Gastrocnemius medialis (tissue), 4 donors: ENCODE results near the gene DLG1. TPM values are rescaled to one million over a fixed set of nuclear protein-coding genes. Genes with fewer than 3 reads are reported as not detected.

Source experiments
- ATAC-seq, 2 donors: fragments of 150-250 bp; one replicate each; pipeline ENCODE4 v1.9.1; 2016
- DNase-seq, 2 donors: peaks; one replicate each; pipeline ENCODE4 v3.0.0-alpha.2; 2019
- H3K27ac ChIP-seq, 4 donors: fragments of 200-600 bp; sonication (generic); 1 replicate in 1 of 4; 2 replicates in 3 of 4; pipeline ENCODE4 v1.5.1; 2016 to 2018; ENCODE audit warnings: mild to moderate bottlenecking in 2 of 4, moderate library complexity in 1 of 4
- H3K27me3 ChIP-seq, 3 donors: fragments of 200-600 bp; sonication (generic) in 2 of 3; 1 replicate in 1 of 3; 2 replicates in 2 of 3; pipeline versions ENCODE4 v1.5.1 to v1.6.0; 2016 to 2019; ENCODE audit warnings: mild to moderate bottlenecking in 1 of 3, moderate library complexity in 1 of 3
- H3K36me3 ChIP-seq, 2 donors: fragments of 200-600 bp; sonication (generic) in 1 of 2; one replicate each; pipeline ENCODE4 v1.5.1; 2017 to 2018
- H3K4me1 ChIP-seq, 2 donors: fragments of 200-600 bp; sonication (generic) in 1 of 2; one replicate each; pipeline ENCODE4 v1.5.1; 2016 to 2017; ENCODE audit warnings: mild to moderate bottlenecking in 2 of 2
- H3K4me3 ChIP-seq, 4 donors: fragments of 200-600 bp; sonication (generic) in 3 of 4; 1 replicate in 1 of 4; 2 replicates in 3 of 4; pipeline ENCODE4 v1.5.1; 2016 to 2019; ENCODE audit warnings: mild to moderate bottlenecking in 2 of 4
- H3K9me3 ChIP-seq, 3 donors: fragments of 200-600 bp; sonication (generic) in 2 of 3; 1 replicate in 1 of 3; 2 replicates in 2 of 3; pipeline ENCODE4 v1.5.1; 2016 to 2019
- POLR2A ChIP-seq, 2 donors: fragments of 450-650 bp; IDR thresholded peaks; one replicate each; pipeline ENCODE4 v1.6.1; 2017; ENCODE audit warnings: antibody characterized with exemption in 2 of 2, mild to moderate bottlenecking in 2 of 2, moderate library complexity in 2 of 2
- in situ Hi-C, 4 donors: fragments of 200-750 bp; cut with MboI; loops; one replicate each; pipeline versions ENCODE4 v1.15.0 to v1.8.0; 2017; ENCODE audit warnings: low sequenced_read_pairs in 4 of 4
- intact Hi-C: fragments of 100-400 bp; cut with DNase I; formaldehyde crosslinking; loops from one replicate; pipeline ENCODE4 v1.15.1; 2023; ENCODE audit warnings: low total_unique reads
- total RNA-seq, 4 donors: library from RNA; depleted of rRNA; stranded (reverse); fragments of >200 nt; gene quantifications; one replicate each; pipeline versions ENCODE4 v1.1.0 to v1.2.3, GENCODE V29; 2016
- TF ChIP-seq, protein P1 (sequence below), 5 experiments: fragments of 450-650 bp in 3 of 5; fragments of 200-600 bp in 2 of 5; sonication (generic) in 2 of 5; IDR thresholded peaks in 4 of 5; conservative IDR thresholded peaks in 1 of 5; 1 replicate in 4 of 5; 2 replicates in 1 of 5; pipeline ENCODE4 v1.5.1; 2016 to 2019; ENCODE audit warnings: antibody characterized with exemption in 5 of 5, mild to moderate bottlenecking in 3 of 5, moderate library complexity in 3 of 5

Gene DLG1
- total RNA-seq, 4 donors from 2014 or later, result 41.4 to 112 (median 61.1) TPM

DNA sequence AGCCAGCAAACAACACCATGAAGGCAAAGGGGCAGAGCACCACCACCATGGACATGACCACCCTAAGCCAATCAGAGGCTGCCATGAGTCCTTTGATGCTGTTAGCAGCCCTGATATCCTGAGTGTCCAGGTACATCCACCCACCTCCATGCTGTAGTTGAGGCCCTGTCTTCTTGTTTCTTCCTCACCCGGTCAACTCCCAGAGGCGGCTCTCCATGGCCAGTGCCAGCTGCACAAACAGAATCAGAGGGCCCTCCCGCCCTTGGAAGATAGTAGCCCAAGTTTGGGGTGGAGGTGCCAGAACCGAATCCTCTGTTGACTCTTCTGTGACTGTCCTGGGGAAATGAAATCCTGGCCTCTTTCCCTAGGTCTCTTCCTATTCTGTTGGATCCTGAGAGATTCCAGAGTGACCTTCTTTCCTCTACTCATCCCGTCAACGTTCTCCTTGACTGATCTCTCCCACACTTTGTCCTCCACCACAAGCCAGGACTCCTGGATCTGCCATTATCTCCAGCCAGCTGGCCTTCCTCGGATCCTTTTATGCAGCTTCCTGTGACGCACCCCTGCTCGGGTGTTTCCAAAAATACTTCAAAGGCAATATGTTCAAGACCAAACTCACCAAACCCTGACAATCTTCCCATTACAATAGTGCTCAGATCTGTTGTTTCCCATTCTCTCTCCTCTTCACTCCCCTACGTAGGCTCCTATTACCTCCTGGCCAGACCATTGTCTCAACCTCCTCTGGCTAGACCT is 45.4 kb upstream of the DLG1 start:
- ATAC-seq (no peak), DNase-seq (no peak)
- no peaks in the 10 kb centered on the region for H3K9me3 ChIP-seq
- in situ Hi-C loops (no loop called here), intact Hi-C loops (no loop called here)
- no peak overlapping the region for H3K27ac ChIP-seq
- no peaks in the 10 kb centered on the region for H3K36me3 ChIP-seq
- H3K4me3 ChIP-seq, result no peak overlapping the region
- peaks cover 0 to 5% of the 10 kb centered on the region in 2 donors for H3K4me1 ChIP-seq
- TF ChIP-seq POLR2A (IDR thresholded peaks at IDR 0.05), result no peak
- TF ChIP-seq, protein P1, sequence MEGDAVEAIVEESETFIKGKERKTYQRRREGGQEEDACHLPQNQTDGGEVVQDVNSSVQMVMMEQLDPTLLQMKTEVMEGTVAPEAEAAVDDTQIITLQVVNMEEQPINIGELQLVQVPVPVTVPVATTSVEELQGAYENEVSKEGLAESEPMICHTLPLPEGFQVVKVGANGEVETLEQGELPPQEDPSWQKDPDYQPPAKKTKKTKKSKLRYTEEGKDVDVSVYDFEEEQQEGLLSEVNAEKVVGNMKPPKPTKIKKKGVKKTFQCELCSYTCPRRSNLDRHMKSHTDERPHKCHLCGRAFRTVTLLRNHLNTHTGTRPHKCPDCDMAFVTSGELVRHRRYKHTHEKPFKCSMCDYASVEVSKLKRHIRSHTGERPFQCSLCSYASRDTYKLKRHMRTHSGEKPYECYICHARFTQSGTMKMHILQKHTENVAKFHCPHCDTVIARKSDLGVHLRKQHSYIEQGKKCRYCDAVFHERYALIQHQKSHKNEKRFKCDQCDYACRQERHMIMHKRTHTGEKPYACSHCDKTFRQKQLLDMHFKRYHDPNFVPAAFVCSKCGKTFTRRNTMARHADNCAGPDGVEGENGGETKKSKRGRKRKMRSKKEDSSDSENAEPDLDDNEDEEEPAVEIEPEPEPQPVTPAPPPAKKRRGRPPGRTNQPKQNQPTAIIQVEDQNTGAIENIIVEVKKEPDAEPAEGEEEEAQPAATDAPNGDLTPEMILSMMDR (IDR thresholded peaks at IDR 0.05 in 4 of 5, conservative IDR thresholded peaks at IDR 0.05 in 1 of 5), result no peak
- no peaks in the 10 kb centered on the region for H3K27me3 ChIP-seq

DNA sequence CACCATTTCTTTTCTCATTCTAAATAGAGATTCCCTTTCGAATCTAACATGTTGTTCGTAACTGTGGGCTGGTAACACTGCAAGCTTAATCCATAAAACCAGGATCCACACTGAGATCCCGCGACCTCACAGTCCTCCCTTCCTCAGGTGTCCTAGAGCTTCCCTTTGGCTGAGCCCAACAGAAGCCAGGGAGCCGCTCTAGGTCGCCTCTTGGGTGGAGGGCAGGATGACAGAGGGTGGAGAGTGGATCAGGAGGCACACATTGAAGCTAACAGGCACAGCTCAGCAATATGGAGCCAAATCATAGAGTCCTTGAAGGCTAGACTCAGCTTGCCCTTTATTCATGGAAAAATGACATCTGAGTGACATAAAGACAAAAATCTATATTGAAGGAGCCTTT is 44.7 kb upstream of the DLG1 start:
- no peak for ATAC-seq
- in situ Hi-C loops, result no loop called here
- no peak overlapping the region for H3K27ac ChIP-seq
- DNase-seq, result no peak
- TF ChIP-seq, protein P1 (IDR thresholded peaks at IDR 0.05 in 4 of 5, conservative IDR thresholded peaks at IDR 0.05 in 1 of 5), result no peak
- TF ChIP-seq POLR2A (IDR thresholded peaks at IDR 0.05), result no peak
- no peaks in the 10 kb centered on the region for H3K36me3 ChIP-seq
- no peaks in the 10 kb centered on the region for H3K27me3 ChIP-seq
- peaks cover 0 to 5% of the 10 kb centered on the region in 2 donors for H3K4me1 ChIP-seq
- H3K9me3 ChIP-seq, result no peaks in the 10 kb centered on the region
- no peak overlapping the region for H3K4me3 ChIP-seq
- intact Hi-C loops, result no loop called here

DNA sequence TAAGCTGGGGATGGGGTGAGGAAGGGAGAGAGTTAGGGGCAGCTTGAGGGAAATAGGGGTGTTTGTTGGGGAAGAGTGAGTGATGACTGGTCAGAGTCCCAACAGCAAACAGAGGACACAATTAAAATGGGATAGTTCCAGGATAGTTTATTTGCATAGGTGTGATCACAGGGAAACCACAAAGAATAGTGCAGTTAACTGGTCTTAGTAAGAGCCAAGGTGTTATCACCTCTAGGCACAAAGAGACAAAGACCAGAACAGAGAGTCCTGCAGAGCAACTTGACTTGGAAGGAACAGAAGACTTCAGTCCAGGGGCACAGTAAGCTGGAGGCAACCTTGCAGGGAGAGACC is 42.1 kb upstream of the DLG1 start:
- intact Hi-C loops, result no loop called here
- Histone ChIP-seq H3K4me1 (peaks cover 5 to 10% of the 10 kb centered on the region in 2 donors), H3K27me3 (no peaks in the 10 kb centered on the region)

DNA sequence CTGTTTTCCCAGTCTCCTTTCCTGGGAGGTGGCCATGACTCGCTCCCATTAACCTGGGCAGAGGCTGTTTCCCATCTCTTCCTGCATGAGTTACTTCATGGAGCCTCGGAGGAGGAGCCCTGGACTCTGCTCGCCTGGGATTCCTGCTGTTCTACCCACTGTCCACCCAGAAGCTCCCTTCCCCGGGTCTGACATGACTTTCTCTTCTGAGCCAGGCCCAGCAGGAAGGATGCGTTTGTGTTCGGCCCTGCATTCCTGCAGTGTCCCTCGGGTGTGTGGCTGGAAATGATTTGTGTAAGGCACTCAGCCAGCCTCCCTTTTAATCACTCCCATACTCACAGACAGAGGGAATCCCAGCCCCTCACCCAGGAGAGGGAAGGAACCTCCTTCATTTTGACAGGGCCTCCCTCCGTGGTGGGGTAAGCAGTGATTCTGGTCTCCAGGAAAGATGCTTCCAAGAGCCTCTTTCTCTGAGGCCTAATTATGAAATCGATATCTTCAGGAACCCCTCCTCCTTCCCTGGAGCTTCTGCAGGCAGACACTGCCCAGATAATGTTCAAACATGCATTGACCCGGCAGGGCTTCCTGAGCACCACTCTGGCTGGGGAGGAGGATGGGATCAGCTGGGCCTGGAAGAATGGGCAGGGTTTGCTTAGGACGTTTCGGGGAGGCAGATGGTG is 41.6 kb upstream of the DLG1 start:
- no peaks in the 10 kb centered on the region for H3K9me3 ChIP-seq
- H3K36me3 ChIP-seq, result no peaks in the 10 kb centered on the region
- peaks cover 5 to 10% of the 10 kb centered on the region in 2 donors for H3K4me1 ChIP-seq
- in situ Hi-C loops, result no loop called here
- intact Hi-C loops, result no loop called here
- ATAC-seq (no peak), DNase-seq (no peak)
- TF ChIP-seq POLR2A (IDR thresholded peaks at IDR 0.05), result no peak
- H3K4me3 ChIP-seq, result no peak overlapping the region
- H3K27me3 ChIP-seq, result no peaks in the 10 kb centered on the region
- no peak overlapping the region for H3K27ac ChIP-seq

More for the DNA sequence above, 42.1 kb upstream of the DLG1 start:
- DNase-seq, result no peak
- Histone ChIP-seq H3K36me3 (no peaks in the 10 kb centered on the region), H3K27ac (no peak overlapping the region), H3K9me3 (no peaks in the 10 kb centered on the region), H3K4me3 (no peak overlapping the region)
- TF ChIP-seq POLR2A (IDR thresholded peaks at IDR 0.05), result no peak
- TF ChIP-seq, protein P1 (IDR thresholded peaks at IDR 0.05 in 4 of 5, conservative IDR thresholded peaks at IDR 0.05 in 1 of 5), result no peak
- in situ Hi-C loops, result no loop called here
- no peak for ATAC-seq

DNA sequence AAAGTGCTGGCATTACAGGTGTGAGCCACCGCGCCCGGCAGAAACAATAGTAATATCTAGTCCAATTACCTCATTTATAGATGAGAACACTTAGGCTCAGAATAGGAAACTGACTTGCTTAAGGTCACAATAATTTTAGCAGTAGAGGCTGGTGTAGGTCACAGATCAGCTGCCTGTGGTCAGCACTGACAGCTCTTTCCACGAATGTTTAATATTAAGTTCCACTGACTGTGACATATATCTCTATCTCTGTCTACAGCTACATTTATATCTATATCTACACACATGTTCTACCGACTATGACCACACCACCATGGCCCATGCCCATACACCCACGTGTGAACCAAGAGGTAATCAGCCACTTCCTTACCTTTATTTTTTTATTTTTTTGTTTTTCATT is 40.2 kb upstream of the DLG1 start:
- in situ Hi-C loops, result no loop called here
- Histone ChIP-seq H3K4me3 (no peak overlapping the region), H3K27me3 (no peaks in the 10 kb centered on the region), H3K27ac (no peak overlapping the region), H3K4me1 (peaks cover 0 to 10% of the 10 kb centered on the region in 2 donors), H3K9me3 (no peaks in the 10 kb centered on the region), H3K36me3 (no peaks in the 10 kb centered on the region)
- DNase-seq (no peak), ATAC-seq (no peak)
- no peak for TF ChIP-seq POLR2A (IDR thresholded peaks at IDR 0.05)
- TF ChIP-seq, protein P1 (IDR thresholded peaks at IDR 0.05 in 4 of 5, conservative IDR thresholded peaks at IDR 0.05 in 1 of 5), result no peak
- intact Hi-C loops, result no loop called here
